Activated gamma-delta T cell (primary cell): ENCODE results near the gene EMID1.

Source experiments
- DNase-seq: peaks from one replicate; lab custom pipeline; 2025; lab: John Stamatoyannopoulos, UW

Gene EMID1

DNA sequence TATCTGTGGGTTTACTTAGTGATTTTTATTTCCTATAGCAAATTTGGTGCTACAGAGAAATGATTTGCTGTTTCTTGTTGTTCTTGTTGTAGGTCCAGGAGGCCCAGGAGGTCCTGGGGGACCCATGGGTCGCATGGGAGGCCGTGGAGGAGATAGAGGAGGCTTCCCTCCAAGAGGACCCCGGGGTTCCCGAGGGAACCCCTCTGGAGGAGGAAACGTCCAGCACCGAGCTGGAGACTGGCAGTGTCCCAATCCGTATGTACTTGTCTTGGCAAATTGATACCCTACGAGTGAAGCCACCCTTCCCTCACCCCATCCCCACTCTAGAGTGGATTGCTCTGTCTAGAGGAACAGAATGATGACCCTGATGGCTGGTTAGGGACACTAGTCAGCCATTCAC lies 92.9 kb downstream of the EMID1 start:
- DNase-seq = no peak

DNA sequence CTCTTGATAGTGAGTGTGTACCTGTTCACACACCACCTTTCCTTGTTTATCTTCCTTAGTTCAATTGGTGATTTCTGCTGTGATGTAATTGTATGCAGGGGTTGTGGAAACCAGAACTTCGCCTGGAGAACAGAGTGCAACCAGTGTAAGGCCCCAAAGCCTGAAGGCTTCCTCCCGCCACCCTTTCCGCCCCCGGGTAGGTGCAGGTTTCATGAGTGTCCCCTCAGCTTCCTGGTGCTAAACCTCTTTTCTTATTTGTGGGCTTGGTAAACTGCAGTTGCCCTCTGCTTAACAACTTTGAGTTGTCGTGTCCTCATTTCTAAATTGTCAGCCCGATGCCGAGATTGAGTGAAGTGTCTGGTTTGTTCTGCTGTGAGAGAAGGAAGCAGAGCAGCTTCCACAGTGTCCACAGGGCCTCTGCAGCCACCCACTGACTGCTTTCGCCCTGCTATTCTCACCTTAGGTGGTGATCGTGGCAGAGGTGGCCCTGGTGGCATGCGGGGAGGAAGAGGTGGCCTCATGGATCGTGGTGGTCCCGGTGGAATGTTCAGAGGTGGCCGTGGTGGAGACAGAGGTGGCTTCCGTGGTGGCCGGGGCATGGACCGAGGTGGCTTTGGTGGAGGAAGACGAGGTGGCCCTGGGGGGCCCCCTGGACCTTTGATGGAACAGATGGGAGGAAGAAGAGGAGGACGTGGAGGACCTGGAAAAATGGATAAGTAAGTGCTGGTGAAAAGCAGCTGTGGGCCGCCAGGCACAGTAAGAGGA lies 93.6 kb downstream of the EMID1 start:
- no peak for DNase-seq

DNA sequence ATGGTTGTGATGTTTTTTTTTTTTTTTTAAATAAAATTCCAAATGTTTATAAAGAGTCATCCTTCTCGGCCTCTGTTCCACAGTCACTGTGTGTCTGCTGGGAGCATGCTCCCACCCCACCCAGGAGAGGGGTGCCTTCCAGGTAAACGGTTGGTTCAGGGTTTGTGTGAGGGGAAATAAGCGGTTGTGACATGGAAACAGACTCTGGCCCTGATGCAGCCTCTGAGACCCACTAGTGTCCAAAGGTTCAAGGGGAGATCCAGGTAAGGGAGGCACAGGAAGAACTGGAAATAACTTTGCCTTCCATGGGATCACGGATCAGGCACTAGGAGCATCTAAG lies 94.7 kb downstream of the EMID1 start:
- DNase-seq = no peak

DNA sequence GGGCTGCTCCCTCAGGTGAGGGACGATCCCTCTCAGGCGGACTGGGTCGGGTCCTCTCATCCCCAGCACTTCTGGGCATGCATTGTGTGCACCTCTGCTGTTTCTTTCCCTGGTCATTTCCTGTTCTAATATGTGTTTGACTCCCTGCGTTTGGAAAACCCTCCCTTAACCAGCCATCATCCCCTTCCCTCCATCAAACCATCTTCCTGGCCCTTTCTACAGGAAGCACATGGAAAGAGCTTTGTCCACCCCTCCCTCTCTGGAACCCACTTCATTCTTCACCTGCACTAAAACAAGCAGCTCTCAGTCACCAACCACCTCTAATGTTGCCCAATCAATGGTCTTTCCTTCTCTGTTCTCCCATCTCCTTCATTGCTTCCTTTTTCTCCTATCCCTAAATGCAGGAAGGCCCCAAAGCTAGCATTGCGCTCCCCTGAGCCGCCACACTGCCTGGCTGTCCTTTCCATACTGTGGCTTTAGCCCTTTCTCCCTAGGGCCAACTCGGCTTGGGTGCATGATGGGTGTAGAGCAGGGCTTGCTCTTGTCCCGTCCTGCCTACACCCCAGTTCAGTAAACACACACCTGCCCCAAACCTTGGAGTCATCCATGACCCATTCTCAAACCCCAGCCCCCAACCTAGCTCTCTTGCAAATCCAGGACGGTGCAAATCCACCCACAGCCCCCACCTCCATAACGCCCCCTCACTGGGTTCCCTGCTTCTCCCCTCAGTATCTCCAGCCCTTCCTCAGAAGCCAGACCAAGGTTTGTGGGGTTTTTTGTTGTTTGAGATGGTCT lies 95.3 kb downstream of the EMID1 start:
- DNase-seq = no peak

DNA sequence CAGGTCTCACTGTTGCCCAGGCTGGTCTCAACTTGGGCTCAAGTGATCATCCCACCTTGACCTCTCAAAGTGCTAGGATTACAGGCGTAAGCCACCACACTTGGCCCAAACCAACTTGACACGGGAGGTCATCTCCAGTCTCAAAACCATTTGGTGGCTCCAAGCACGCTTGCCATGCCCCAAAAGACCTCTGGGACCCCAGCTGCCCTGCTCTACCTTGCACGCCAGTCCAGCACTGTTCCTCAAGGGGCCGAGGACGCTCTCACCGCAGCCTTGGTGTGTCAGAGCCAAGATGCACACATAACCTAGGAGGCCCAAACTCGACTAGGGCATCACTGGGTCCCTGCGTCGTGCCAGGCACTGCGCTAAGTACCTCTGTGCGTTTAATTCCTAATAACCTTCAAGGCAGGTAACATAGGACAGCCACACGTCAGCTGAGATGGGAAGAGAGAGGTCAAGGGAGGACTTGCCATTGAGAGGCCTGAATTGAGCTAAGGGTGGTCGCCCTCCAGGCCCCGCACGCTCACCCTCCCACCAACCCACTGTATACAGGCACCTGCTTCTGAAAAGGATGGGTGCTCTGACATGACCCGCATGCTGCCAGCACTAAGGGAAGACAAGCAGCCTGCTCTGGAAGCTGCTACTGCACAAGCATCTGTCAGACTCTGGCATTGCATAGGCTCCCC lies 96.2 kb downstream of the EMID1 start:
- DNase-seq = no peak

DNA sequence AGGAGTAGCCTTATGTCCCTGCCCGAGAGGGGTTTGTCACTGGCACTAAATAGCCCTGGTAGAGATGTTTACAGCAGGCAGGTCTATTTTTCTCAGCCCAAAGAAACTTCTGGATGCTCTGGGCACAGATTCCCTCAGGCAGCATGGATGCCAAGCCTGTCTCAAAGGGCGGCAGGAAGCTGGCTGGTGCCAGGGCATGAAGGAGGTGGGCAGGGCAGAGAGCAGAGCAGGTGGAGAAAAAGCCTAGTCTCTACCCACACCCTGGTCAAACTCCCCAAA lies 96.6 kb downstream of the EMID1 start:
- DNase-seq = no peak

DNA sequence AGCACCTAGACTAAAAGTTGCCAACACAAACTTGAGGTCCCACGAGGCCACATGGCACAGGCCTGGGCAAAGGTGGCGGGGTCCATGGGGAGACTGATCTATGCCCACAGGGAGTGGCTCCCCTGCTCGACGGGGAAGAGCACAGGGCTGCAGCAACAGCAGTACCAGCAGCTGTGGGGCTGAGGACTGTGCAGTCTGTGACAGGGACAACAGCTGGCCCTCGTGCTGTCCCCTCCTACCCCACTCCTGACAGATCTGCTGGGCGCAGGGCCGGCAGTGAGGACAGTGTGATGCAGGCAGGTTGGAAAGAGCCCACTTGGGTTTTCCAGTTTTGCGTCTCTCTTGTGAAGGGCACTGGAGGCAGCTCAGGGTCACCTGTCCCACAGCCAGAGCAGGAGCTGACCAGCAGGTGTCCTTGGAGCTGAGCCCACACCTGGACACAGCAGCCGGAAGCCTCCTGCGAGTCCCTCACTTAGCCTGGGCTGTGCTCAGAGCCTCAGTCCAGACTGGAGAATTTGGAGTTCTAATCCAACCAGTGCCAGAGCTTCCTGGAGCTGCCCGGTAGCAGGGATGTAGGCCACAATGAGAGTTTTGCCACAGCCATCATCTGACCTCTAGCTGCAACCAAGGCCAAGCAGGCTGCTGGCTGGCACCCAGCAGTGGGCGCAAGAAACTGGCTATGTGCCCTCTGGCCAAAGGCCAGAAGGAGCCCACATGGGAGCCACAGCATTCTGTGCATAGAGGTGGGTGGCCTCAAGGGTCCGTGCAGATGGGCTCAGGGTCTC lies 97.2 kb downstream of the EMID1 start:
- no peak for DNase-seq

DNA sequence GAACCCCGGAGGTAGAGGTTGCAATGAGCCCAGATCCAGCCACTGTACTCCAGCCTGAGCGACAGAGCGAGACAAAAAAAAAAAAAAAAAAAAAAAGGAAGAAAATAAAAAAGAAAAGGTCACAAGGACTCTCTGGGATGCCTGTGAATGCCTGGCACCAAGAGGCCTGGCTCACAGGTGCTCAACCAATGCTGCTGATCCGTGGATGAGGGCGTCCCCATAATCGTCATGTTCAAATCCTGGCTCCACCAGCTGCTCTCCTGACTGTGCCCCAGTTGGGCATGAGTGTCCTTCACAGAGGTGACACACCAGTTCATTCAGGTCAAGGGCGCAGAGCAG lies 100.1 kb downstream of the EMID1 start:
- DNase-seq = no peak

DNA sequence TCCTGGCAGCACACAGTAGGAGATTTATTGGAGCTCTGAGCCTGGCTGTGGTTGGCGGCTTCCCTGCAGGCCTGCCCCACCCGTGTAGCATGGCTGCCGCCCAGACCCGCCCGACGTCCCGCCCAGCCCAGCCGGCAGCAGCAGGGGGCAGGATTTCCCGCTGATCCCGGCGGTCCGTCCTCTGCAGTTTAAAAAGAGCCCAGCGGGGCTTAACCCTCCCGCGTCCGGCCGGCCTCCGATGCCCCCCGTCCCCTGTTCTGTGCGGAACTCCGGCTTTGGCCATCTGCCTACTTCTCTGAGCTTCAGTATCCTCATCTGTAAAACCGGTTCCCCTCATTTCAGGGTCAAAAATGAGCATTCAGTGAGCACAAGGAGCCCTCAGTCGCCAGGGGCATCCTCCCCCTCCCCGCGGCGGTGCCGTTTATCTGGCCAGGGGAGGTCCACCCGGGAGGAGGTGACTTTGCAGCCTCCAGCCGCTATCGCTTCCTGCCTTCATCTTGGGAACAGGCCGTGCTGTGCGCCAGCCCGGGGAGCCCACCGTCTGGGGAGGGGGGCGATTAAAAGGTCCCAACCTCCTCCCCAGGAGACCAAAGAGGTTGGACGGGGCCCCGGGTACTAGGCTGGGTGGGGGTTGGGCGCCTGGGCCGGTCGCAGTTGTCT lies 100.6 kb downstream of the EMID1 start, which contains the start of gene GAS2L1:
Gene GAS2L1, plus strand, starts transcription at position 476 of the 660 bp plus-strand sequence. CDS start 1,456 bp downstream, outside the sequence.
- no peak for DNase-seq

DNA sequence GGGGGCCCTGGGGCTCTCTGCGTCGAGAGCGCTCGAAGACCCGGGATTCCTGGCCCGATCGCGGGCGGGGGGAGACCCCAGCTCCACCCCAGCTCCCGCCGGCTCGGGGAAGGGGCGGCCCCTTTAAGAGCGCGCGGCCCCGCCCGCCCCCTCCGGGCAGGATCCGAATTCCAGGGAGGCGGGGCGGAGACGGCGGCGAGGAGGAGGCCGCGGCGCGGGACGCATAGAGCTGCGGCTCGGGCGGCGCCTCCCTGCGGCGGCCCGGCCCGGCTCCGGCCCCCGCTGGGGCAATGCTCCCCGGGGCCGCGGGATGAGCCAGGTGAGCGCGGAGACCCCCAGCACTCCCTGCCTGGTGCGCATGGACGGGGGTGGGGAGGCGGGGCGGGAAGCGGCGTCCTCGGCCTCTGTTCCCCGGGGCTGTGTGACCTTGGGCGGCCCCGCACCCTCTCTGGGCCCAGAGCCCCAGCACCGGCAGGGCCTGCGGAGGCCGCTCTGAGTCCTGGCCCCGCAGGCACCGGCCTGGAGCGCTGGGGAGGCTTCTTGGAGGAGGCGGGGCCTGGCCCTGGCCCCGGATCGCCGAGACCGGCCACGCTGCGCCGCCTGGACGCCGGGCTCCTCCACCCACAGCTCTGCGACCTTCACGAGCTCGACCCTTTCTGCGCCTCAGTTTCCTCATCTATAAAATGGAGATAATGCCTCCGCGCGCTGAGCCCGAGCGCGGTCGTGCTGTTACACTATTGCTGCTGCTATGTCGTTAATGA lies 101.3 kb downstream of the EMID1 start:
- no peak for DNase-seq

DNA sequence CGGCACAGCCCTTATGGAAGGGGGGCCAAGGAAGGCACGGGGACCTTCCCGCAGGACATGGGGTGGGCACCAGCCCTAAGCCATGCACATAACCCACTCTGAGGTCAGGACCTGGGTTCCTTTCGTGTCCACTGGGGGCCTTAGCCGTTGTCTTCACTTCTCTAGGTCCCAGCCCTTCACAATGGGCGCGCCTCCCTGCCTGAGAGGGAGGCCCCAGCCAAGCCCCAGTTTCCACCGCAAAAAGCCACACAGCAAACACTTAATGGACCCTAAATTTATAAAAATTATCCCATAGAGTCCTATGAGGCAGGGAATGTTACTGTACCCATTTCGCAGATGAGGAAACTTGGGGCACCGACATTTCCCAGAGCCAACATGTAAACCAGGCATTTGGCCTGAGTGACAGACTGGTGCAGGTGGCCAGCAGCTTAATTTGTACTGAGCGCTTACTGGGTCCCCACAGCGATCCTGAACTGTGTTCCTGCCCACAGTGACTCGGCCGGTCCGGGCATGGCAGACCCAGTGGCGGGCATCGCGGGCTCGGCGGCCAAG lies 102.0 kb downstream of the EMID1 start:
- DNase-seq = no peak

DNA sequence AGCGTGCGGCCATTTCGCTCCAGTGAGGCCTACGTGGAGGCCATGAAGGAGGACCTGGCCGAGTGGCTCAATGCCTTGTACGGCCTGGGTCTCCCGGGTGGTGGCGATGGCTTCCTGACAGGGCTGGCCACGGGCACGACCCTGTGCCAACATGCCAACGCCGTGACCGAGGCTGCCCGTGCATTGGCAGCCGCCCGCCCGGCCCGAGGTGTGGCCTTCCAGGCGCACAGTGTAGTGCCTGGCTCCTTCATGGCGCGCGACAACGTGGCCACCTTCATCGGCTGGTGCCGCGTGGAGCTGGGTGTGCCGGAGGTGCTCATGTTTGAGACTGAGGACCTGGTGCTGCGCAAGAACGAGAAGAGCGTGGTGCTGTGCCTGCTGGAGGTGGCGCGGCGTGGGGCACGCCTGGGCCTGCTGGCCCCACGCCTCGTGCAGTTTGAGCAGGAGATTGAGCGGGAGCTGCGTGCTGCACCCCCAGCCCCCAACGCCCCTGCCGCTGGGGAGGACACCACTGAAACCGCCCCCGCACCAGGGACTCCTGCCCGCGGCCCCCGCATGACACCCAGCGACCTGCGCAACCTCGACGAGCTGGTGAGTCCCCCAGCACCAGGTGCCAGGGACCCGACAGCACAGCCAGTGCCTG lies 102.6 kb downstream of the EMID1 start:
- no peak for DNase-seq

DNA sequence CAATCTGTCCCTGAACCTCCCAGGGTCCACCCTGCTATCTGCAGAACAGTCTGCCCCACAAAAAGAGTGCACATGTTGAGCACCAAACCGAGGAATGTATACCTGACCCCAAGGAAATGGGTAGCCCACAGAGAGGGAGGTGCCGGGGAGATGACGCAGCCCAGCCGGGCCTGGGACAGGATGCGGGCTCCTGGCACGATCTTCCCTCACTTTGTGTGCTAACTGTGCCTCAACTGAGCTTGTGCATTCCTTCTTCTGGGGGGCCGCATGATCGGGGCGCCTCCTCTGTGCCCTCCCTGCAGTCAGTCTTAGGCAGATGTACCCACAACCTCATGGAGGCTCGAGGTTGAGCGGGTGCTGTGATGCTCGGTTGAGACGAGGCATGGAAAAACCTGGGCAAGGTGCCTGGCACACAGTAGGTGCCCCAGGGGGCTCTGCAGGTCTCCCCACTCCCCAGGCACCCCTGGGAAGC lies 103.1 kb downstream of the EMID1 start:
- DNase-seq = no peak
